ENCODE results near the gene GTF3C1.
A peak's percentile ranks its signal among the peaks of the same experiment; 100 is the strongest.

Gene GTF3C1

GRCh38 chr16:27518226-27518625, 31.5 kb downstream of the GTF3C1 start:
- no peak for DNase-seq

GRCh38 chr16:27517664-27518063, 32.0 kb downstream of the GTF3C1 start:
- no peak for DNase-seq

GRCh38 chr16:27516365-27516764, 33.3 kb downstream of the GTF3C1 start:
- DNase-seq, result no peak

GRCh38 chr16:27515874-27516353, 33.8 kb downstream of the GTF3C1 start:
- peak; percentile 18 for DNase-seq

GRCh38 chr16:27514806-27515205, 34.9 kb downstream of the GTF3C1 start:
- DNase-seq, result no peak

GRCh38 chr16:27511657-27512448, 37.9 kb downstream of the GTF3C1 start:
- no peak for DNase-seq

- DNase-seq, result no peak
Observed at GRCh38 chr16:27508476-27508875, 41.2 kb downstream of the GTF3C1 start.

GRCh38 chr16:27506771-27507170, 42.9 kb downstream of the GTF3C1 start:
- no peak for DNase-seq

- no peak for DNase-seq
Observed at GRCh38 chr16:27505297-27506236, 44.1 kb downstream of the GTF3C1 start.

GRCh38 chr16:27503662-27504061, 46.1 kb downstream of the GTF3C1 start:
- DNase-seq, result peak; percentile 77

- no peak for DNase-seq
Observed at GRCh38 chr16:27500801-27501200, 48.9 kb downstream of the GTF3C1 start.

GRCh38 chr16:27499659-27500055, 50.1 kb downstream of the GTF3C1 start:
- no peak for DNase-seq

- no peak for DNase-seq
Observed at GRCh38 chr16:27498916-27499658, 50.6 kb downstream of the GTF3C1 start.

- DNase-seq, result no peak
Observed at GRCh38 chr16:27498031-27498825, 51.5 kb downstream of the GTF3C1 start.

- DNase-seq, result peak; percentile 56
Observed at GRCh38 chr16:27495191-27495590, 54.5 kb downstream of the GTF3C1 start.

GRCh38 chr16:27492588-27492979, 57.1 kb downstream of the GTF3C1 start:
- DNase-seq, result no peak

- peak; percentile 12 for DNase-seq
Observed at GRCh38 chr16:27491894-27492587, 57.7 kb downstream of the GTF3C1 start.

GRCh38 chr16:27489906-27490305, 59.8 kb downstream of the GTF3C1 start:
- no peak for DNase-seq

- DNase-seq, result no peak
Observed at GRCh38 chr16:27489421-27489820, 60.3 kb downstream of the GTF3C1 start.

- DNase-seq, result no peak
Observed at GRCh38 chr16:27486760-27487159, 63.0 kb downstream of the GTF3C1 start.

GRCh38 chr16:27486344-27486743, 63.4 kb downstream of the GTF3C1 start:
- no peak for DNase-seq

- DNase-seq, result no peak
Observed at GRCh38 chr16:27485811-27486210, 63.9 kb downstream of the GTF3C1 start.

Data from EL (cell line).